Measurements from ENCODE around the gene RGS11. TPM values are rescaled to one million over a fixed set of nuclear protein-coding genes. Genes with fewer than 3 reads are reported as not detected.

RGS11 gene
- total and polyA plus RNA-seq, 2 donors from 2014 or later, result 2.5 to 5.9 TPM

DNA sequence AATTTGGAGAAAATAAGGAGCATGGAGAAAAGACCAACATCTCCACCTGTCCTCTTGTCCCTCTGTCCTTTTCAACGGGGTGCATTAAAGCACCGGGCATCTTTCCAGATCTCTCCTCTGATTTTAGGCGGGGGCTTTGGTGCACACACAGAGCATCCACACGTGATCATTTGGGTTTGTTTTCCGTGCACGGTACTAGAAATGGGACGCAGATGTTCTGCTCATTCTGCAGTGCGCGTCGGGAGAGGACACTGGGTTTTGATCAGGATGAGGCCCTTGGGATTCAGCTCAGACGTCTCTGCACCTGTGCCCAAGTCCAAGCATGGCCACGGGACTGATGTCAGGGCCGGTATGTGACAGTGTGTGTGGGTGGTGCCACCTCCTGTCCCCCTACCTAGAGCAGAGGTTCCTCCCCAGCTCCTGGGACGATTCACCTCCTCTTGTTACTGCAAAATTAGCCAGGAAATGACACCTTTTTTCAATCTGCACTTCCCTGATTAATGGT, 39.1 kb upstream of the RGS11 start:
- Histone ChIP-seq H3K36me3 (ENCODE audit: control insufficient read depth in 2 of 3, insufficient read depth in 3 of 3, low read length in 3 of 3) (peaks cover 0 to 14% (median 7%) of the 10 kb centered on the region in 3 donors), H3K4me3 (ENCODE audit: low read length in 3 of 3) (no peak overlapping the region), H3K27ac (ENCODE audit: low read depth in 2 of 2, low read length in 2 of 2) (no peak overlapping the region), H3K4me1 (ENCODE audit: control insufficient read depth in 2 of 3, insufficient read depth in 2 of 3, low read depth in 1 of 3, low read length in 3 of 3) (no peaks in the 10 kb centered on the region), H3K9ac (ENCODE audit: low read length in 3 of 3) (no peak overlapping the region), H3K9me3 (ENCODE audit: control insufficient read depth in 2 of 3, insufficient read depth in 1 of 3, low read length in 3 of 3) (no peaks in the 10 kb centered on the region), H3K27me3 (ENCODE audit: control insufficient read depth, insufficient read depth, low read length) (no peaks in the 10 kb centered on the region)
- FAIRE-seq (no peak), DNase-seq (no peak)
- intact Hi-C loops (cut with DNase I), result no loop called here
- TF ChIP-seq, protein P1, sequence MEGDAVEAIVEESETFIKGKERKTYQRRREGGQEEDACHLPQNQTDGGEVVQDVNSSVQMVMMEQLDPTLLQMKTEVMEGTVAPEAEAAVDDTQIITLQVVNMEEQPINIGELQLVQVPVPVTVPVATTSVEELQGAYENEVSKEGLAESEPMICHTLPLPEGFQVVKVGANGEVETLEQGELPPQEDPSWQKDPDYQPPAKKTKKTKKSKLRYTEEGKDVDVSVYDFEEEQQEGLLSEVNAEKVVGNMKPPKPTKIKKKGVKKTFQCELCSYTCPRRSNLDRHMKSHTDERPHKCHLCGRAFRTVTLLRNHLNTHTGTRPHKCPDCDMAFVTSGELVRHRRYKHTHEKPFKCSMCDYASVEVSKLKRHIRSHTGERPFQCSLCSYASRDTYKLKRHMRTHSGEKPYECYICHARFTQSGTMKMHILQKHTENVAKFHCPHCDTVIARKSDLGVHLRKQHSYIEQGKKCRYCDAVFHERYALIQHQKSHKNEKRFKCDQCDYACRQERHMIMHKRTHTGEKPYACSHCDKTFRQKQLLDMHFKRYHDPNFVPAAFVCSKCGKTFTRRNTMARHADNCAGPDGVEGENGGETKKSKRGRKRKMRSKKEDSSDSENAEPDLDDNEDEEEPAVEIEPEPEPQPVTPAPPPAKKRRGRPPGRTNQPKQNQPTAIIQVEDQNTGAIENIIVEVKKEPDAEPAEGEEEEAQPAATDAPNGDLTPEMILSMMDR (IDR thresholded peaks at IDR 0.05; ENCODE audit: borderline replicate concordance, extremely low read depth, insufficient read depth), result no peak

DNA sequence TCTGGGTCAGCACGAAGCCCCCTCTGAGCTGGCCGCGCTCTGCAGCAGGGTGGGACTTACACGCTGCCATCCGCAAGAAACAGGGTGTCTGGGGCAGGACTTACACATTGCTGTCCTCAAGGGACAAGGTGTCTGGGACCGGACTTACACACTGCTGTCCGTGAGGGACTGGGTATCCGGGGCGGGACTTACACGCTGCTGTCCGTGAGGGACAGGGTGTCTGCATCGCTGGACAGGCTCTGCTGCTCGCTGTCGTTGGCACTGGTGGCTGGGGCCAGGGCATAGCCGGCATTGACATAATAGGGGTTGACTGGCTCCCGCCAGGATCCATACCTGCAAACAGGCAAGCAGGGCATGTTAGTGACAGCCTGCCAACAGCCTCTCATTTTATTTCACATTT, 38.6 kb upstream of the RGS11 start:
- intact Hi-C loops (cut with DNase I), result no loop called here
- Histone ChIP-seq H3K9ac (ENCODE audit: low read length in 3 of 3) (no peak overlapping the region), H3K4me3 (ENCODE audit: low read length in 3 of 3) (no peak overlapping the region), H3K4me1 (ENCODE audit: control insufficient read depth in 2 of 3, insufficient read depth in 2 of 3, low read depth in 1 of 3, low read length in 3 of 3) (no peaks in the 10 kb centered on the region), H3K36me3 (ENCODE audit: control insufficient read depth in 2 of 3, insufficient read depth in 3 of 3, low read length in 3 of 3) (peaks cover 0 to 14% (median 10%) of the 10 kb centered on the region in 3 donors), H3K27me3 (ENCODE audit: control insufficient read depth, insufficient read depth, low read length) (no peaks in the 10 kb centered on the region), H3K27ac (ENCODE audit: low read depth in 2 of 2, low read length in 2 of 2) (no peak overlapping the region), H3K9me3 (ENCODE audit: control insufficient read depth in 2 of 3, insufficient read depth in 1 of 3, low read length in 3 of 3) (no peaks in the 10 kb centered on the region)
- TF ChIP-seq, protein P1 (IDR thresholded peaks at IDR 0.05; ENCODE audit: borderline replicate concordance, extremely low read depth, insufficient read depth), result no peak
- FAIRE-seq (no peak), DNase-seq (no peak)

DNA sequence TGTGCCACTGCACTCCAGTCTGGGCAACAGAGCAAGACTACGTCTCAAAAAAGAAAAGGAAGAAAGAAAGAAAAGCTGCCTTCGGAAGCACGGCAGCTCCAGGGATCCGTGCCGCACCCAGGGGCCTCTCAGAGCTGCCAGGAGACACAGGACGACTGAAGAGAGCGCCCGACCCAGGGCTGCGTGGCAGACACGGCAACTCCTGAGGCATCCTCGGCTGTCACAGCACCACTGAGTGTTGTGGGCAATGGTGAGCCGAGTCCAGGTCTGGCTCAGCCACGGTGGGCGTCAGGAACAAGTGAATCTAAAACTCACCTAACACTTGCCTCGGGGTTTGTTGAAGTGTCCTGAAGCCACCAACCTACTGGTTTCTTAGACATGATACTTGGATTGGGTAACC, 36.0 kb upstream of the RGS11 start:
- Histone ChIP-seq H3K9me3 (ENCODE audit: control insufficient read depth in 2 of 3, insufficient read depth in 1 of 3, low read length in 3 of 3) (no peaks in the 10 kb centered on the region), H3K27me3 (ENCODE audit: control insufficient read depth, insufficient read depth, low read length) (no peaks in the 10 kb centered on the region), H3K4me3 (ENCODE audit: low read length in 3 of 3) (no peak overlapping the region), H3K27ac (ENCODE audit: low read depth in 2 of 2, low read length in 2 of 2) (no peak overlapping the region), H3K36me3 (ENCODE audit: control insufficient read depth in 2 of 3, insufficient read depth in 3 of 3, low read length in 3 of 3) (peaks cover 0 to 18% (median 18%) of the 10 kb centered on the region in 3 donors), H3K4me1 (ENCODE audit: control insufficient read depth in 2 of 3, insufficient read depth in 2 of 3, low read depth in 1 of 3, low read length in 3 of 3) (no peaks in the 10 kb centered on the region), H3K9ac (ENCODE audit: low read length in 3 of 3) (no peak overlapping the region)
- intact Hi-C loops (cut with DNase I), result no loop called here
- FAIRE-seq (no peak), DNase-seq (no peak)
- TF ChIP-seq, protein P1 (IDR thresholded peaks at IDR 0.05; ENCODE audit: borderline replicate concordance, extremely low read depth, insufficient read depth), result no peak

DNA sequence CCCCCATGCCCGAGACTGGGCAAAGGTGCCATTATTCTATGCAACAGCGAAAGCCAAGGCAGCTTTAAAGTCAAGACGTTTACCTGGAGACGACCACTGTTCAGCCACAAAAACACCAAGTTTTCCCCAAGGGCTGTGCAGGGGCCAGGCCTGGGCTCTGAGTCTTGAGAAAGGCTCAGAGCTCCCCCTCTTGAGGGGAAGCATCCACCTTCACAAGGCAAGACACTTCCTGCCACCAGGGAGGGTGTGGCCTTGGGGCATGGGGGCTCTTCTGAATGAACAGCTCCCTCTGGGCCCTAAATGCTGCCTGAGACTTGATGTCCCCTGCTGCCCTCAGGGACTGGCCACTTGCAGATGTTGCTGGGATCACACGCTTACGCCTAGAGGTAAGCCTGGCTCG, 33.7 kb upstream of the RGS11 start:
- Histone ChIP-seq H3K4me1 (ENCODE audit: control insufficient read depth in 2 of 3, insufficient read depth in 2 of 3, low read depth in 1 of 3, low read length in 3 of 3) (no peaks in the 10 kb centered on the region), H3K36me3 (ENCODE audit: control insufficient read depth in 2 of 3, insufficient read depth in 3 of 3, low read length in 3 of 3) (peaks cover 2 to 27% (median 17%) of the 10 kb centered on the region in 3 donors), H3K27me3 (ENCODE audit: control insufficient read depth, insufficient read depth, low read length) (no peaks in the 10 kb centered on the region), H3K4me3 (ENCODE audit: low read length in 3 of 3) (no peak overlapping the region), H3K27ac (ENCODE audit: low read depth in 2 of 2, low read length in 2 of 2) (no peak overlapping the region), H3K9me3 (ENCODE audit: control insufficient read depth in 2 of 3, insufficient read depth in 1 of 3, low read length in 3 of 3) (no peaks in the 10 kb centered on the region), H3K9ac (ENCODE audit: low read length in 3 of 3) (no peak overlapping the region)
- TF ChIP-seq, protein P1 (IDR thresholded peaks at IDR 0.05; ENCODE audit: borderline replicate concordance, extremely low read depth, insufficient read depth), result no peak
- intact Hi-C loops (cut with DNase I), result no loop called here
- DNase-seq (no peak), FAIRE-seq (no peak)
